Measurements from ENCODE around the gene INTS1.

DNA sequence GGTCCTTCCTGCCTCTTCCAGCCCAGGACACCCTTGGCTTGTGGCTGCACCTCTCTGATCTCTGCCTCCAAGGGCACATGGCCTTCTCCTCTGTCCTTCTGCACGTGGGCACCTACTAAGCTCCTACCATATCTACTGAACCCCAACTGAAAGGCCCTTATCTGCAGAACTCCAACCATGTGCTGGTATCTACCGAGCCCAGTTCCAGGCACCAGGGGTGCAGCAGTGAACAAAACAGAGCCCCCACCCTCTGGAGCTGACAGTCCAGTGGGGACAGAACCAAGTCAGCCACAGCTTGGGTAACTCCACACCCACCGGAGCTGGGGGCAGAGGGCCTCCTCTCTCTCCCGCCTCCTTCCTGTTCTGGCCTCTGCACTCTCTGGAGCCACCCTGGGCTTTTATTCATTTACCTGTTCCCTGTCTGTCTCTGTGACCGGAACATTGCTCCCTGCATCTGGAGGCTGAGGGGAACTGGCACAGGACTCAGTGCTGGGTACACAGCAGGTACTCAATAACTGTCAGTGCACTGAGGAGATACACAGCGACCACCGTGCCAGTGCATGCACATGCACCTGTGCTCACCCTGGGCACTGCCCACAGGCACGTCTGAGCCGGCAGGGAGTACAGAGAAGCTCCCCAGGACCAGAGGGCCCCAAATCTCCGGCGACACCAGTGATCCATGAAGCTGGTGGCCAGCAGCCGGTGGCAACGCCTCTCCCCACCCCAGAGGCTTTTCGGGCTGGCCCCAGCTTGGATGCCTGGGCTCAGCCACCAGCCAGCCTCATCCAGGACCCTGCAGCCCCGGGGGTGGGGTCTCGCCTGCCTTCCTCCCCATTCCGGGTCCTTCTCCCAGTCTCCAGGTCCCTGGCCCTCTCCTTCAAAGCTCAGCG is 46.9 kb downstream of the INTS1 start:
- TF ChIP-seq CTCF (IDR thresholded peaks at IDR 0.05; ENCODE audit: poor library complexity) (no peak), EZH2 (IDR thresholded peaks at IDR 0.05; ENCODE audit: borderline replicate concordance) (no peak), EZH2phosphoT487 (IDR thresholded peaks at IDR 0.05; ENCODE audit: low read depth, severe bottlenecking, unreplicated experiment) (no peak)

Measured in hepatocyte (in vitro differentiated cells).